Ammon's horn (tissue), 1 donor: ENCODE data around the gene USP28.
"Not testable (repeated sequence)": the region's sequence is repeated elsewhere in the genome, so short reads cannot be mapped to it uniquely, and the experiment has no call there.

Experiments
- DNase-seq: peaks from one replicate; pipeline ENCODE4 v3.0.0-alpha.2; 2016; ENCODE audit warnings: low spot score

USP28 gene

GRCh38 chr11:113773416-113774173, 101.8 kb downstream of the USP28 start, which contains the start of gene ZW10:
Gene ZW10, minus strand, starts transcription at chr11:113773692. Its CDS starts 26 bp downstream, at chr11:113773666.
- DNase-seq = peak; percentile 97

GRCh38 chr11:113773092-113773415, 102.3 kb downstream of the USP28 start:
- DNase-seq = peak; percentile 22

- DNase-seq = no peak
These were observed 103.4 kb downstream of the USP28 start for GRCh38 chr11:113771964-113772363.

GRCh38 chr11:113764527-113765219, 110.7 kb downstream of the USP28 start:
- DNase-seq = no peak

GRCh38 chr11:113763040-113763439, 112.3 kb downstream of the USP28 start:
- not testable (repeated sequence) for DNase-seq

- DNase-seq = peak; percentile 27
These were observed 115.1 kb downstream of the USP28 start for GRCh38 chr11:113760241-113760640.

GRCh38 chr11:113752932-113753331, 122.4 kb downstream of the USP28 start:
- no peak for DNase-seq
